NCI-H524 (cell line): ENCODE data around the gene OR2A42.
"Not testable (repeated sequence)": the region's sequence is repeated elsewhere in the genome, so short reads cannot be mapped to it uniquely, and the experiment has no call there.

Experiments used
- DNase-seq, 2 experiments: peaks; one replicate each; lab custom pipeline; 2025; lab: John Stamatoyannopoulos, UW

OR2A42 gene

DNA sequence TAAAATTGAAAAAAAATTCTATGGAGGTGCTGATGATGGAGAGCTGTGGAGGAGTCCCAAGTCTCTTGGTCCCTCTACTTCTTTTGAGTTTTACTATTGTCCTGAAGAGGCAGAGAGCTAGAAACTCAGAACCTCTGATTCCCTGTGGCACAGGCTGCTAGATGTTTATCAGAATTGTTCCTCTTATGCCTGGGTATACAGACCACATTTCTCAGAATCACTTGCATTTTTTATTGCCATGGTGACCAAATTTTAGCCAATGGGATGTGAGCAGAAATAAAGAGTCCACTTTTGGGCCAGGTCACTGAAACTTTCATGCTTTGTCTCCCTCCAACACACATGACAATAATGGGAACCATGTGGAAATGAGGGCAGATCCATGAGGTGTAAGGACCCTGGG lies 15.7 kb downstream of the OR2A42 start:
- not testable (repeated sequence) for DNase-seq

DNA sequence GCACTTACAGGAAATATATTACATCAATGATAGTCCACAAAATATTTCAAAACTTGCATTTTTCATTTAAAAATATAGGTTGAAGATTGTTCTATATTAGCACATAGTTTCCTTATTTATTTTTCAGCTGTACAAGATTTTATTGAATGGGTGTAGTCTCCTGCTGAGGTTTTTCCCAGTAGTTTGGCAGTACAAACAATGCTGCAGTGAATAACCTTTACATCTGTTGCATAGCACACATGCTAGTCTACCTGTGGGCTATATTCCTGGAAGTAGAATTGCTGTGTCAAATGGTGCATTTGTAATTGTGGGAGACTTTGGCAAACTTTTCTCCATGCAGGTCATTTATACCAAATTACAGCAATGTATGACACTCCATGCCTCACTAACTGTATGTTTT lies 18.9 kb downstream of the OR2A42 start:
- not testable (repeated sequence) for DNase-seq

DNA sequence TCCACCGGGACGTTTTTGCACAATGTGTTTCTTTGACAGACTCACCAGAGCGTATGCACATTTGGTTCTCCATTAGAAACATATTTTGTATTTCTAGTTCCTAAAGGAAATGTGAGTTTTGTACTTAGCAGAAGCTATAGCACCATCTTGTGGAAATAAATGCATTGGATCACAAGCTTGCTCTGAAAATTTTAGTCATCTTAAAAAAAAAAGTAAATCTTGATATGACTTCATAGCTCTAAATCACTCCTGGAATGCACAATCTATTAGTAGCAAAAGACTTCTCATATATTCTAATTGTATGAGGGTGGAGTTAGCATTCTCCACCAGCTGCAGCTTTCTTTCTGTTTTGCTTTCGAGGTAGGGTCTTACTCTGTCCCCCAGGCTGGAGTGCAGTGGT lies 20.3 kb downstream of the OR2A42 start:
- DNase-seq: not testable (repeated sequence)

DNA sequence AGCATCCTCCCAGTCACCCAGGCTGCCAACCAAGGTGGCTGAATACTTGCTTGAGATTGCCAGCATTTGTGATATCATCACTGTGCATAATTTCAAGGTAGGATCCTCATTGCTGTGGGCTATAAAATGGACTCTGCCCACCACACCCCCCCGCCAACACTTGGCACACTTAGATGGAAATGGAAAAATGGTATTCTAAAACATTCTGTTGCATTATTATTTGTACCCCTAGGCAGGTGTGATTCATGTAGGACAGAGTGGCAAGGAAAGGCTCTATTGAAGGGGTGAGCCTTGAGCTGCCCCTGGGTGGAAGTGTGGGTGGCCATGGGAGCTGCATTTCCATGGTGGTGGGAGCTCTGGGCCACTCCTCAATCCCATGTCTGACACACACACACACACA lies 20.8 kb downstream of the OR2A42 start:
- DNase-seq: not testable (repeated sequence)

DNA sequence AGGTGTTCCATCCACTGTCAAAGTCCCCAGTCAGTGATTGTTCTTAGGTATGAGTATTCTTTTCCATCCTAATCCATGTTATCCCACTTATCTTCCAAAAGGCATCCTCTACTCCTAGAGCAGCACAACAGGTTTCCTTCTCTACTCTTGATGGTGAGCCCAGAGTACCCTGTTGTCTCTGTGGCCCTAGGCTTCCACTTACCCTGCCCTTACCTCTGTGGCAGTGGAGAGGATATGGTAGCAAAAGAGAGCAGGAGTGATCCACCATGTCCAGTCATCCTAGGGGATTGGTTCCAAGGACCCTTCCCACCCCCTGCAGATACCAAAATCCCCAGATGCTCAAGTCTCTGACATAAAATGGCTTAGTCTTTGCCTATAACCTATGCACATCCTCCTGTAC lies 22.2 kb downstream of the OR2A42 start:
- not testable (repeated sequence) for DNase-seq

DNA sequence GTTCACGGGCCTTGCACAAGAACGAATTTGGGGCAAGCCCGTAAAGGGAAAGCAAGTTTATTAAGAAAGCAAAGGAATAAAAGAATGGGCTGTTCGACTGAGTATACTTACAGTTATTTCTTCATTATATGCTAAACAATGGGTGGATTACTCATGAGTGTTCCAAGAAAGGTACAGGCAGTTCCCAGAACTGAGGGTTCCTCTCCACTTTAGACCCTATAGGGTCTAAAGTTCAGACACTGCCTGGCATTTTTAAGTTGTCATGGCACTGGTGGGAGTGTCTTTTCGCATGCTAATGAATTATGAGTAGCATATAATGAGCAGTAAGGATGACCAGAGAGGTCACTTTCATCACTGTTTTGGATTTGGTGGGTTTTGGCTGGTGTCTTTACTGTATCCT lies 34.1 kb downstream of the OR2A42 start:
- DNase-seq: not testable (repeated sequence)

DNA sequence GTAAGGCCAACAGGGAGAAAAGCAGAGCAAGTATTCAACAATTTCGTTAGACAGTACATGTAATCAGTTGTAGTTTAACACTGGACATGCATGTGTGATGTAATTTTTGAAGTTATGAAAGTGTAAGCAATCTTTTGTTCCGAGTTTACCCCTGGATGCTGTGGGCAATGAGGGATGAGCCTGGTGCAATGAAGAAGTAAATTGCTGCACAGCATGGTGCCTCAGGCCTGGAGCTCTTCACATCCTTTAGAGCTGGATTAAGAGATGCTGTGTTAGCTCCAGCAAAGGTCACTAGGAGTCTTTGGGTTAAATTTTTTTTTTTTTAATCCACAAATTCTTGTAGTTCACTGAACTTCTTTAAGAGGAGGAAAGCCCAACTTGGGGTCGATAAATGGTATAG lies 36.3 kb downstream of the OR2A42 start:
- not testable (repeated sequence) for DNase-seq

DNA sequence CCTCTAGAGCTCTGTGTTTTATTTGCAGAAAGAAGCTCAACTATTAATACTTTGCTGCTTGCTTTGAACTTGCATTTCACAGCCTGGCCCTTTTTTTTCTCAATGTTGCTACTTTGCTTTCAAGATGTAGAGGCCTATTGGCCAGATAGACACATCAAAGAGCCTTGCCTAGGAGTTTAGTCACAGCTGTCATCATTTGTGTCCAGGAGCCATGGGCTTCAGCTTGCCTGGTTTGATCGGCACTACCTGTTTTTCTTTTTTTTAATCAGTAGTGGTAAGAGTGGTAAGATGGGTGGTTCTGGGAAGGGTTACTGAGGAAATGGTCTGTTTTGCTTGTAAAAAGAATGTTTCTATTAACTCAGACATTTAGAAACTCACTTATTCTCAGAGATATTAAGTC lies 37.4 kb downstream of the OR2A42 start:
- DNase-seq: not testable (repeated sequence)

DNA sequence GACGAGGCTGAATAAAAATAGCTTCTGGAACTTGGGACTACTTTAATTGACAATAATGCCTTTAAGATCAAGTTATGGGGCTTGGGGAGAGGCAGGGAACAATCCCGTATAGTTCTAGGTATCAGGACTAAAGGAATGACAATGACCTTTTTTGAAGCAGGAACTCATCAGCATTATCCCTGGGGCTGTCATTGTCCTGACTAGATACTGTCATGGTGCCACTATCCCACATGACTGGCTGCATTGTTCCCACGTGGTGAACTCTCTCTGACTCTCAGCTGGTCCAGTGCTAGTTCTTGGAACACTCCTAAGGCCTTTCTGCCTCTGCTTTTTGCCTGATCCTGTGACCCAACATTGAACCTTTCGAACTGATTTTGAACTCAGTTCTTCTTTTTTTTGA lies 40.5 kb downstream of the OR2A42 start:
- DNase-seq: not testable (repeated sequence)

DNA sequence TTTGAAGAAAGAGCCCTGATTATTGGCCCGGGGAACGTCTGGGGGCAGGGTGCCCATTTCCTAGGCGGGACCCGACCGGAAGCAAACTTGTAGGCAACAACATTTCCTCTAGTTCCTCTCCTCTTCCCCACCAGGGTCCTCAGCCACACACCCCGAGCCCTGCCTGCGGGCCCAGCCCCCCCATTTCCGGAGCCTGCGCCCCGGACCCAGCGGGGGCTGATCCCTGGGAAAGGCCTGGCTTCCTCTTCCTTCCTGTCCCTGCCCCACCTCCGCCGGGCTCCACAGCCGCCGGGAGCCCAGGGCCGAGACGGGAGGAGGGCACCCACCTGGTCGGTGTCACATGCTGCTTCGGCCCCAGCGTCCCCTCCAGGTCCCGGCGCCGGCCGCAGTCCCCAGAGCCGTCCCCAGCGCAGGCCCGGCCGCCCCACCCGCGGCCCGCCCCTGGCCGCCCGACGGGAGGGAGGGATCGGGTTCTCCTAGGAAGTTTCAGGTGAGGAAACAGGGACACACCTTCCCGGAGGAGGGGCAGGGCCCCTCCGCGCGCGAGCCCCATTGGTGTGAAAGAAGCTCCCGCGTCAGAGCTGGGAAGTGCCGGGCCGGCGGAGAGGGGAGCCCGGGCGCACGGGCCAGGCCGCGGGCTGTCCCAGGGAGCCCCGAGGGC lies 44.1 kb downstream of the OR2A42 start, which contains the start of gene ARHGEF35:
ARHGEF35 (minus strand) TSS at position 622 of the 661 bp plus-strand sequence. CDS start 7,450 bp downstream, outside the sequence.
- not testable (repeated sequence) for DNase-seq

DNA sequence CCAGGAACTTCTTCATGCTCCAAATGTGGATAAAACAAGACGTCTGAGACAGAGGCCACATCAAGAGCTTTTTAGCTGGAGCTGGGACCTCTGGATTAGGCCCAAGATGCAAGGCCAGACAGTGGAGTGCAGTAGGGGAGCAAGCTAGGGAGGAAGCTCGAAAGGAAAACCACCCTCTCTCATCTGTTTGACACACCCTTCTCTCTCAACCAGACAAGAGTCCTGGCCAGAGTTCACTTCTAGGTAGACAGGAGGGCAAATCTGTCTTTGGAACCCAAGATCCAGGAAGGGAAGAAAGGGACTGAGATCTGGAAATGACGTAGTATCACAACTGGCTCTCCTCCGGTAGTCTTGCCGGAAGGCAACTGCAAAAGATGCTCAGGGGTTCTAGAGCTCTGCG lies 45.0 kb downstream of the OR2A42 start:
- not testable (repeated sequence) for DNase-seq

DNA sequence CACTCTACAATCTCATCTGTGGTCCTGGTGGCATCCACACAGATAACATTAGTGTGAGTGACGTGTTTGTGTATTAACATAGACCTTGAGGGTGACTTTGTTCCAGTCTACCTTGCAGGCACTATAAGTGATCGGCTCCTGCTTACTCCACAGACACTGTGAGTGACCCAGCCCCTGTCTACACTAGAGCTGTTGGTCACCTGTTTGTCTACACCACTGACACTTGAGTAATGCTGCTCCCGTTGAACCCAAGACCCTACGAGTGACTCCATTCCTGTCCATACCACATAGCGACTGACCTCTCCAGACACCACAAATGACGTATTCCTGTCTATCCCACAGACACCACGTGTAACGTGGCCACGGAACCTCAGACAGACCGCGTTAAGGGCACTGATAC lies 45.6 kb downstream of the OR2A42 start:
- DNase-seq: not testable (repeated sequence)

DNA sequence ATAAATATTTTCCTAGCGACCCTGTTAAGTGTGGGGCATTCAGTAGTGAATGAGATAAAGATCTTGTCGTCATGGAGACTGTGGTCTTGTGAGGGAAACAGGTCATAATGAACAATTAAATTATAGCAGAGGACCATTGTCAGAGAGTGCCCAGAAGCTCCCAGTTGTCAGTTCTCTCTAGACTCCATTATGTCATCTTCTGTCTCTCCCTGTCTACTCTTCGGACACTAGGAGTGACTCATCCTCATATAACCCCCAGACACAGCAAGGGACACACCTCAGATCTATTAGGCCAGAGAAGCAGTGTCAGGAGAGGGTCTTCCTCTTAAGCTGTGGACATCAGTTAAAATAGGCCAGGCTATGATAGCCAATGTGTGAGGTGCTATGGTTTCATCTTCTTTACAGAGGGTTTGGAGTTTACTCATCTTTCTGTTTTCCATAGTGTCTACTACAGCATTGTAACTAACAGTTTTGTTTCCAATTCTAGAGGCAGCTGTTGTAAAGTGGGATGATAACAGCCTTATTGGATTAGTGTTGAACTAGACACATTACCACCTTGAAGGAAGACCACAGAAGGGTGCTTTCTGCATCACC lies 50.7 kb downstream of the OR2A42 start:
- DNase-seq: not testable (repeated sequence)

DNA sequence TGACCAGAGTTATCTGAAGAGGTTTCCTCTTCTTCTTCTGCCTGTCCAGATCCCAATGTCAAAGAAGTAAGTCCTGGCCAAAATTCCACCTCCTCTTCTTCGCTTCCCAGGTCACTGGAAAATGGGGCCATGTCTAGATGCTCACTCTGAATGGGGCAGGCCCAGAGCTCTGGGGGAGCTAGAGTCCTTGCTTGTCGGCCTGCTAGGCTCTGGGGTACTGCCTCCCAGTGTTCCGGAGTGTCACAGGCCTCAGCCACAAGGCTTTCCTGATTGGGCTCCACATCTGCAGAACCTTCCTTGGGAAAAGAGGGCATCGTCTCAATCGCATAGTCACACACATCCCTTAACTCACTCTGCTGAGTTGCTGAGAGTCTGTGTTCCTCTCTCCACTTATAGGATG lies 51.6 kb downstream of the OR2A42 start:
- DNase-seq: not testable (repeated sequence)

DNA sequence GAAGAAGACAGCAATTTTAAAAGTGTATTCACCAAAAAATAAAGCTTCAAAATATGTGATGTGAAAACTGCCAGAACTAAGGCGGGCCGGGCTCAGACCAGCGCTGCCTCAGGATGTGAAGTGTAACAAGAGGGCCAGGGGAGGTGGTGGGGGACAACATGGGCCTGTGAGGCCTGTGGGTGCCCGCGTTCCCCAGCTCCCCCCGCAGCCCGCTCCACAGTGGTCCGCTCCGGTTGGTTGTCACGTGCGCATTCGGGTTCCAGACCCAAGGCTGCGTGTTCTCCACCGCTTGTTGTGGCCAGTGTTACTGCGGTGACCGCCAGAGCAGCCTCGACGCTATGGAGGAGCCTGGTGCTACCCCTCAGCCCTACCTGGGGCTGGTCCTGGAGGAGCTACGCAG lies 56.2 kb downstream of the OR2A42 start, which contains the start of gene CTAGE4:
CTAGE4 (plus strand) TSS at position 301 of the 400 bp plus-strand sequence; CDS start at position 339, 38 bp downstream.
- DNase-seq: not testable (repeated sequence)

DNA sequence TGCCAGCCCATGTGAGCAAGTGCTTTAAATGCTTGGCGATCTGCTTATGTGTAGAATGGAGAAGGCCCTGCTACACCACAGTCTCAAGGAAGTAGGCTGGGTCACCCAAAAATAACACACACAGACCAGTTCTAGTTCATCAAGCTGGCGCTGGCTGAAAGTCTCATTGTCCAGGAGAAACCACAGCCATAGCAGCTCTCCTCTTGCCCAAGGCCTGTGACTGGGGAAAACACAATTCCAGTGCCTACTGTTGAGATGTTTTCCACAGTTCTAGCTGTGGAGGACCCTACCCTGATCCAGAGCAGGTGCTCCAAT lies 60.3 kb downstream of the OR2A42 start:
- DNase-seq: not testable (repeated sequence)

DNA sequence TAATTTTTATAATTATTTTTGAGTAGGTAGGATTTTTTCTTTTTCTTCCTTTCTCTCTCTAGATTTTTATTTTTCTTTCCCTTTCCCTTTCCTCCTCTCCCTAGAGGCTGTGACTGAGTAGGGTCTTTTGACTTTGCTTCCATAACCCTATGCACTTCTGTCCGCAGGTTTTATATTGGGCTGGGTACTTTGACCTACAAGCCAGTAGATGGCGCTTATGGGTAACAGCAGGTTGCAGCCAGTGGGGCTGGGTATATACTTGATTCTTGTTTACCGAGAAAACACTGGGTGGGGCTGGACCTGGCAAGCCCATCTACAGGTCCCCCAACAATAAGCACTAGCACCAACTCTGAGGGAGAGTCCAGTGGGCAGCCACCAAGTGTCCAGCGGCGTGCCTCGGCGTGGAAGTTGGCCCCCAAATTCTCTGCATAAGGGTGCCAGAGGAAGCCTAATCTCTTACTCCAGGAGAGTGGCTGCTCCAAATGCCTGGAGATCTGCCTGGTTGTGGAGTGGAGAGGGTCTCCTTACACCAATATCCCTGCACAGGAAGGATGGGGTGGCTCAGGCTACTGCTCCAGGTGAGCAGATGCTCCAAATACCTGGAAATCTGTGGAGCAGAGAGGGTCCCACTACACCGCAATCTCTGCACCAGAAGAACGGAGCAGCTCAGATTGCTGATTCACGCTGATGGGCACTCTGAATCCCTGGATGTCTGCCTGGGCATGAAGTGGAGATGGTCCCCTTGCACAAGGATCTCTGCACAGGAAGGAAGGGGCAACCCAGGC lies 60.8 kb downstream of the OR2A42 start:
- DNase-seq: peak in 1 of 2 experiments; percentile 26
